ENCODE data around the gene GALNT10. TPM values are rescaled to one million over a fixed set of nuclear protein-coding genes. Genes with fewer than 3 reads are reported as not detected.

The GALNT10 gene
- total and polyA plus RNA-seq, 2 experiments from 2014 or later = 3.2 to 12.9 TPM

DNA sequence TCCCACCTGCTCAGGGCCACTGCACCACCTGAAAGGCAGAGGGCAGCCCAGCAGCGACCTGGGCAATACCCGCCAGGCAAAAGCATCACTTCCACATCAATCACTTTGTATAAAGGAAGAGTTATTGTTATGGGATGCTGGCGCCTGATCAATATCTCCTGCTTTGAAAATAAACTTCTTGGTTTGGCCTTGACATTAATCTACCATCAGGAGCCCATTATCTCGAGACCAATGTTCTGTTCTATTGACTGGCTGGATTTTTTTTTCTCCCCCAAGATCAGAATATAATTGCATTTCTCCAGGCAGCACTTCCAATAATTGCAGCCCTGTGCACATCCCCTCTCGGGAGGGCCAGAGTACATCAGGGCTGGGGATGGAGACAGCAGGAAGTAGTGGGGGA is 210.8 kb downstream of the GALNT10 start (continued):
- TF ChIP-seq, protein P1, sequence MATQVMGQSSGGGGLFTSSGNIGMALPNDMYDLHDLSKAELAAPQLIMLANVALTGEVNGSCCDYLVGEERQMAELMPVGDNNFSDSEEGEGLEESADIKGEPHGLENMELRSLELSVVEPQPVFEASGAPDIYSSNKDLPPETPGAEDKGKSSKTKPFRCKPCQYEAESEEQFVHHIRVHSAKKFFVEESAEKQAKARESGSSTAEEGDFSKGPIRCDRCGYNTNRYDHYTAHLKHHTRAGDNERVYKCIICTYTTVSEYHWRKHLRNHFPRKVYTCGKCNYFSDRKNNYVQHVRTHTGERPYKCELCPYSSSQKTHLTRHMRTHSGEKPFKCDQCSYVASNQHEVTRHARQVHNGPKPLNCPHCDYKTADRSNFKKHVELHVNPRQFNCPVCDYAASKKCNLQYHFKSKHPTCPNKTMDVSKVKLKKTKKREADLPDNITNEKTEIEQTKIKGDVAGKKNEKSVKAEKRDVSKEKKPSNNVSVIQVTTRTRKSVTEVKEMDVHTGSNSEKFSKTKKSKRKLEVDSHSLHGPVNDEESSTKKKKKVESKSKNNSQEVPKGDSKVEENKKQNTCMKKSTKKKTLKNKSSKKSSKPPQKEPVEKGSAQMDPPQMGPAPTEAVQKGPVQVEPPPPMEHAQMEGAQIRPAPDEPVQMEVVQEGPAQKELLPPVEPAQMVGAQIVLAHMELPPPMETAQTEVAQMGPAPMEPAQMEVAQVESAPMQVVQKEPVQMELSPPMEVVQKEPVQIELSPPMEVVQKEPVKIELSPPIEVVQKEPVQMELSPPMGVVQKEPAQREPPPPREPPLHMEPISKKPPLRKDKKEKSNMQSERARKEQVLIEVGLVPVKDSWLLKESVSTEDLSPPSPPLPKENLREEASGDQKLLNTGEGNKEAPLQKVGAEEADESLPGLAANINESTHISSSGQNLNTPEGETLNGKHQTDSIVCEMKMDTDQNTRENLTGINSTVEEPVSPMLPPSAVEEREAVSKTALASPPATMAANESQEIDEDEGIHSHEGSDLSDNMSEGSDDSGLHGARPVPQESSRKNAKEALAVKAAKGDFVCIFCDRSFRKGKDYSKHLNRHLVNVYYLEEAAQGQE (IDR thresholded peaks at IDR 0.05; ENCODE audit: unreplicated experiment) = no peak
- TF ChIP-seq, protein P2, sequence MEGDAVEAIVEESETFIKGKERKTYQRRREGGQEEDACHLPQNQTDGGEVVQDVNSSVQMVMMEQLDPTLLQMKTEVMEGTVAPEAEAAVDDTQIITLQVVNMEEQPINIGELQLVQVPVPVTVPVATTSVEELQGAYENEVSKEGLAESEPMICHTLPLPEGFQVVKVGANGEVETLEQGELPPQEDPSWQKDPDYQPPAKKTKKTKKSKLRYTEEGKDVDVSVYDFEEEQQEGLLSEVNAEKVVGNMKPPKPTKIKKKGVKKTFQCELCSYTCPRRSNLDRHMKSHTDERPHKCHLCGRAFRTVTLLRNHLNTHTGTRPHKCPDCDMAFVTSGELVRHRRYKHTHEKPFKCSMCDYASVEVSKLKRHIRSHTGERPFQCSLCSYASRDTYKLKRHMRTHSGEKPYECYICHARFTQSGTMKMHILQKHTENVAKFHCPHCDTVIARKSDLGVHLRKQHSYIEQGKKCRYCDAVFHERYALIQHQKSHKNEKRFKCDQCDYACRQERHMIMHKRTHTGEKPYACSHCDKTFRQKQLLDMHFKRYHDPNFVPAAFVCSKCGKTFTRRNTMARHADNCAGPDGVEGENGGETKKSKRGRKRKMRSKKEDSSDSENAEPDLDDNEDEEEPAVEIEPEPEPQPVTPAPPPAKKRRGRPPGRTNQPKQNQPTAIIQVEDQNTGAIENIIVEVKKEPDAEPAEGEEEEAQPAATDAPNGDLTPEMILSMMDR (conservative IDR thresholded peaks at IDR 0.05; ENCODE audit: low read depth in 2 of 2) = no peak
- no peak for TF ChIP-seq ZNF114 (CRISPR knock-in tag; IDR thresholded peaks at IDR 0.05)
- TF ChIP-seq EZH2phosphoT487 (IDR thresholded peaks at IDR 0.05; ENCODE audit: unreplicated experiment) = no peak
- no peak for TF ChIP-seq ZNF331 (CRISPR knock-in tag; IDR thresholded peaks at IDR 0.05; ENCODE audit: low read depth)
- TF ChIP-seq, protein P3, sequence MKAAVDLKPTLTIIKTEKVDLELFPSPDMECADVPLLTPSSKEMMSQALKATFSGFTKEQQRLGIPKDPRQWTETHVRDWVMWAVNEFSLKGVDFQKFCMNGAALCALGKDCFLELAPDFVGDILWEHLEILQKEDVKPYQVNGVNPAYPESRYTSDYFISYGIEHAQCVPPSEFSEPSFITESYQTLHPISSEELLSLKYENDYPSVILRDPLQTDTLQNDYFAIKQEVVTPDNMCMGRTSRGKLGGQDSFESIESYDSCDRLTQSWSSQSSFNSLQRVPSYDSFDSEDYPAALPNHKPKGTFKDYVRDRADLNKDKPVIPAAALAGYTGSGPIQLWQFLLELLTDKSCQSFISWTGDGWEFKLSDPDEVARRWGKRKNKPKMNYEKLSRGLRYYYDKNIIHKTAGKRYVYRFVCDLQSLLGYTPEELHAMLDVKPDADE (IDR thresholded peaks at IDR 0.05) = no peak
- TF ChIP-seq CREB1 (CRISPR knock-in tag; IDR thresholded peaks at IDR 0.05; ENCODE audit: low read depth) = no peak
- TF ChIP-seq JUNB (IDR thresholded peaks at IDR 0.05; ENCODE audit: unreplicated experiment) = no peak
- TF ChIP-seq POLR2AphosphoS5 (IDR thresholded peaks at IDR 0.05; ENCODE audit: low read depth) = no peak
- TF ChIP-seq NANOG (IDR thresholded peaks at IDR 0.05; ENCODE audit: borderline replicate concordance) = no peak

DNA sequence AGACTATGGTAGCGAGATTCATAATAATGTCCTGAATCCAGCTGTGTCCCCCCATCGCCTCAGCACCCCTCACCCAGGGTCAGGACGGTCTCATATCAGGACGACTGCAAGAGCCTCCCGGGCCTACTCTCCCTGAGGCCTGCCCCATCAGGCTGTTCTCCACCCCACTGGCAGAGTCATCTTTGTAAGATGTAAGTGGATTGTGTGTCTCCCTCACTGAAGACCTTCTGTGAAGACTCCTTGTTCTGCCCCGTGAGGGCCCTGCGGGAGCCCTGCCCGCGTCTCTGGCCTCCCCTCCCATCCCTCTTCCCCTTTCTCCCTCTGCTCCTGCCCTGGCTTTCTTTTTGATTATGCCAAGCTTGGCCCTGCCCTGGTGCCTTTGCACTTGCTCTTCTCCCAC is 211.4 kb downstream of the GALNT10 start:
- H3K27me3 ChIP-seq (ENCODE audit: insufficient read depth) = no peaks in the 10 kb centered on the region
- H2AFZ ChIP-seq = no peak overlapping the region
- no peaks in the 10 kb centered on the region for H3K79me2 ChIP-seq (replicated peaks; ENCODE audit: insufficient read depth)
- Mint-ChIP-seq H3K9me3 (no peaks in the 10 kb centered on the region), H3K27ac (no peak overlapping the region), H3K4me3 (no peak overlapping the region), H3K27me3 (ENCODE audit: insufficient read depth, low read depth, poor library complexity) (peaks cover 3% of the 10 kb centered on the region), H3K4me1 (peaks cover 9% of the 10 kb centered on the region; the same call in 2 of the 3 replicates), H3K36me3 (ENCODE audit: low read depth) (no peaks in the 10 kb centered on the region)
- no peak for ATAC-seq
- no peak overlapping the region for H3K27ac ChIP-seq (ENCODE audit: low read depth)
- H3K36me3 ChIP-seq (ENCODE audit: insufficient read depth) = no peaks in the 10 kb centered on the region
- no peaks in the 10 kb centered on the region for H3F3A ChIP-seq (replicated peaks; ENCODE audit: low read depth)
- no peaks in the 10 kb centered on the region for H3K9me2 ChIP-seq (ENCODE audit: insufficient read depth)
- H3K4me2 ChIP-seq = no peak overlapping the region
- no peak for DNase-seq (ENCODE audit: low spot score)
- no peaks in the 10 kb centered on the region for H3K4me1 ChIP-seq (ENCODE audit: insufficient read depth)
- no peaks in the 10 kb centered on the region; the same call in 1 of the 2 replicates for H4K20me1 ChIP-seq (replicated peaks; ENCODE audit: insufficient read depth)
- H3K4me3 ChIP-seq = no peak overlapping the region
- TF ChIP-seq NANOG (IDR thresholded peaks at IDR 0.05; ENCODE audit: borderline replicate concordance) (no peak), ZNF114 (CRISPR knock-in tag; IDR thresholded peaks at IDR 0.05) (no peak), JUNB (IDR thresholded peaks at IDR 0.05; ENCODE audit: unreplicated experiment) (no peak), POLR2AphosphoS5 (IDR thresholded peaks at IDR 0.05; ENCODE audit: low read depth) (no peak)
- TF ChIP-seq, protein P3 (IDR thresholded peaks at IDR 0.05) = no peak
- TF ChIP-seq, protein P4, sequence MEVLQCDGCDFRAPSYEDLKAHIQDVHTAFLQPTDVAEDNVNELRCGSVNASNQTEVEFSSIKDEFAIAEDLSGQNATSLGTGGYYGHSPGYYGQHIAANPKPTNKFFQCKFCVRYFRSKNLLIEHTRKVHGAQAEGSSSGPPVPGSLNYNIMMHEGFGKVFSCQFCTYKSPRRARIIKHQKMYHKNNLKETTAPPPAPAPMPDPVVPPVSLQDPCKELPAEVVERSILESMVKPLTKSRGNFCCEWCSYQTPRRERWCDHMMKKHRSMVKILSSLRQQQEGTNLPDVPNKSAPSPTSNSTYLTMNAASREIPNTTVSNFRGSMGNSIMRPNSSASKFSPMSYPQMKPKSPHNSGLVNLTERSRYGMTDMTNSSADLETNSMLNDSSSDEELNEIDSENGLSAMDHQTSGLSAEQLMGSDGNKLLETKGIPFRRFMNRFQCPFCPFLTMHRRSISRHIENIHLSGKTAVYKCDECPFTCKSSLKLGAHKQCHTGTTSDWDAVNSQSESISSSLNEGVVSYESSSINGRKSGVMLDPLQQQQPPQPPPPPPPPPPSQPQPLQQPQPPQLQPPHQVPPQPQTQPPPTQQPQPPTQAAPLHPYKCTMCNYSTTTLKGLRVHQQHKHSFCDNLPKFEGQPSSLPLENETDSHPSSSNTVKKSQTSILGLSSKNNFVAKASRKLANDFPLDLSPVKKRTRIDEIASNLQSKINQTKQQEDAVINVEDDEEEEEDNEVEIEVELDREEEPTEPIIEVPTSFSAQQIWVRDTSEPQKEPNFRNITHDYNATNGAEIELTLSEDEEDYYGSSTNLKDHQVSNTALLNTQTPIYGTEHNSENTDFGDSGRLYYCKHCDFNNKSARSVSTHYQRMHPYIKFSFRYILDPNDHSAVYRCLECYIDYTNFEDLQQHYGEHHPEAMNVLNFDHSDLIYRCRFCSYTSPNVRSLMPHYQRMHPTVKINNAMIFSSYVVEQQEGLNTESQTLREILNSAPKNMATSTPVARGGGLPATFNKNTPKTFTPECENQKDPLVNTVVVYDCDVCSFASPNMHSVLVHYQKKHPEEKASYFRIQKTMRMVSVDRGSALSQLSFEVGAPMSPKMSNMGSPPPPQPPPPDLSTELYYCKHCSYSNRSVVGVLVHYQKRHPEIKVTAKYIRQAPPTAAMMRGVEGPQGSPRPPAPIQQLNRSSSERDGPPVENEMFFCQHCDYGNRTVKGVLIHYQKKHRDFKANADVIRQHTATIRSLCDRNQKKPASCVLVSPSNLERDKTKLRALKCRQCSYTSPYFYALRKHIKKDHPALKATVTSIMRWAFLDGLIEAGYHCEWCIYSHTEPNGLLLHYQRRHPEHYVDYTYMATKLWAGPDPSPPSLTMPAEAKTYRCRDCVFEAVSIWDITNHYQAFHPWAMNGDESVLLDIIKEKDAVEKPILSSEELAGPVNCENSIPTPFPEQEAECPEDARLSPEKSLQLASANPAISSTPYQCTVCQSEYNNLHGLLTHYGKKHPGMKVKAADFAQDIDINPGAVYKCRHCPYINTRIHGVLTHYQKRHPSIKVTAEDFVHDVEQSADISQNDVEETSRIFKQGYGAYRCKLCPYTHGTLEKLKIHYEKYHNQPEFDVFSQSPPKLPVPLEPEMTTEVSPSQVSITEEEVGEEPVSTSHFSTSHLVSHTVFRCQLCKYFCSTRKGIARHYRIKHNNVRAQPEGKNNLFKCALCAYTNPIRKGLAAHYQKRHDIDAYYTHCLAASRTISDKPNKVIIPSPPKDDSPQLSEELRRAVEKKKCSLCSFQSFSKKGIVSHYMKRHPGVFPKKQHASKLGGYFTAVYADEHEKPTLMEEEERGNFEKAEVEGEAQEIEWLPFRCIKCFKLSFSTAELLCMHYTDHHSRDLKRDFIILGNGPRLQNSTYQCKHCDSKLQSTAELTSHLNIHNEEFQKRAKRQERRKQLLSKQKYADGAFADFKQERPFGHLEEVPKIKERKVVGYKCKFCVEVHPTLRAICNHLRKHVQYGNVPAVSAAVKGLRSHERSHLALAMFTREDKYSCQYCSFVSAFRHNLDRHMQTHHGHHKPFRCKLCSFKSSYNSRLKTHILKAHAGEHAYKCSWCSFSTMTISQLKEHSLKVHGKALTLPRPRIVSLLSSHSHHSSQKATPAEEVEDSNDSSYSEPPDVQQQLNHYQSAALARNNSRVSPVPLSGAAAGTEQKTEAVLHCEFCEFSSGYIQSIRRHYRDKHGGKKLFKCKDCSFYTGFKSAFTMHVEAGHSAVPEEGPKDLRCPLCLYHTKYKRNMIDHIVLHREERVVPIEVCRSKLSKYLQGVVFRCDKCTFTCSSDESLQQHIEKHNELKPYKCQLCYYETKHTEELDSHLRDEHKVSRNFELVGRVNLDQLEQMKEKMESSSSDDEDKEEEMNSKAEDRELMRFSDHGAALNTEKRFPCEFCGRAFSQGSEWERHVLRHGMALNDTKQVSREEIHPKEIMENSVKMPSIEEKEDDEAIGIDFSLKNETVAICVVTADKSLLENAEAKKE (CRISPR knock-in tag; IDR thresholded peaks at IDR 0.05) = no peak

Measured in GM23338 (cell line).